Nephron (organoid): ENCODE results near the gene TNIP2.
"Not testable (repeated sequence)": the region's sequence is repeated elsewhere in the genome, so short reads cannot be mapped to it uniquely, and the experiment has no call there.

Experiments used
- H3K27ac Mint-ChIP-seq, 3 experiments: 2 replicates each; pipeline ENCODE4 v1.8.0; 2020; ENCODE audit warnings: mixed read lengths in 3 of 3, mild to moderate bottlenecking in 2 of 3, moderate library complexity in 1 of 3
- H3K27me3 Mint-ChIP-seq: 2 replicates; pipeline ENCODE4 v1.8.0; 2021; ENCODE audit warnings: low read depth, mild to moderate bottlenecking, moderate library complexity, mixed read lengths
- H3K36me3 Mint-ChIP-seq: 2 replicates; pipeline ENCODE4 v1.8.0; 2020; ENCODE audit warnings: low read depth, mixed read lengths
- H3K4me1 Mint-ChIP-seq: 2 replicates; pipeline ENCODE4 v1.8.0; 2020; ENCODE audit warnings: mixed read lengths
- H3K4me3 Mint-ChIP-seq, 3 experiments: 2 replicates each; pipeline ENCODE4 v1.8.0; 2020; ENCODE audit warnings: mild to moderate bottlenecking in 3 of 3, mixed read lengths in 3 of 3, moderate library complexity in 2 of 3
- H3K9me3 Mint-ChIP-seq: 2 replicates; pipeline ENCODE4 v1.8.0; 2020; ENCODE audit warnings: mixed read lengths
- TF ChIP-seq, protein P1 (sequence below), 3 experiments: fragments of 200-600 bp; sonication (generic); IDR thresholded peaks; one replicate each; pipeline ENCODE4 v1.5.0; 2021; ENCODE audit warnings: antibody characterized with exemption in 3 of 3; ENCODE audit not compliant: unreplicated experiment in 3 of 3

Gene TNIP2

DNA sequence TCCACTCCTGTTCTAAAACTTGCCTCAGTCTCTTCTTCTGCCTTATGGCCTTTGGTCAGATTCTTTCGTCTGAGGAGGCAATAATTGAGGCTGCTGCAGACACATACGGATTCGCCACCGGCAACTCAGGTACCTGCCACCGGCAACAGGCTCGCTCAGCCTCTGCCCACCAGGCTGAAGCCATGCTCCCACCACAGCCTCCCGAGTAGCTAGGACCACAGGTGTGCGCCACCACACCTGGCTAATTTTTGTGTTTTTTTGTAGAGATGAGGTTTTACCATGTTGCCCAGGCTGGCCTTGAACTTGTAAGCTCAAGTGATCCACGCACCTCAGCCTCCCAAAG, 26.6 kb downstream of the TNIP2 start:
- Mint-ChIP-seq H3K9me3 (peaks cover 3% of the 10 kb centered on the region), H3K4me3 (no peak overlapping the region), H3K4me1 (no peaks in the 10 kb centered on the region), H3K27me3 (no peaks in the 10 kb centered on the region), H3K27ac (no peak overlapping the region), H3K36me3 (peaks cover 51% of the 10 kb centered on the region)
- TF ChIP-seq, protein P1, sequence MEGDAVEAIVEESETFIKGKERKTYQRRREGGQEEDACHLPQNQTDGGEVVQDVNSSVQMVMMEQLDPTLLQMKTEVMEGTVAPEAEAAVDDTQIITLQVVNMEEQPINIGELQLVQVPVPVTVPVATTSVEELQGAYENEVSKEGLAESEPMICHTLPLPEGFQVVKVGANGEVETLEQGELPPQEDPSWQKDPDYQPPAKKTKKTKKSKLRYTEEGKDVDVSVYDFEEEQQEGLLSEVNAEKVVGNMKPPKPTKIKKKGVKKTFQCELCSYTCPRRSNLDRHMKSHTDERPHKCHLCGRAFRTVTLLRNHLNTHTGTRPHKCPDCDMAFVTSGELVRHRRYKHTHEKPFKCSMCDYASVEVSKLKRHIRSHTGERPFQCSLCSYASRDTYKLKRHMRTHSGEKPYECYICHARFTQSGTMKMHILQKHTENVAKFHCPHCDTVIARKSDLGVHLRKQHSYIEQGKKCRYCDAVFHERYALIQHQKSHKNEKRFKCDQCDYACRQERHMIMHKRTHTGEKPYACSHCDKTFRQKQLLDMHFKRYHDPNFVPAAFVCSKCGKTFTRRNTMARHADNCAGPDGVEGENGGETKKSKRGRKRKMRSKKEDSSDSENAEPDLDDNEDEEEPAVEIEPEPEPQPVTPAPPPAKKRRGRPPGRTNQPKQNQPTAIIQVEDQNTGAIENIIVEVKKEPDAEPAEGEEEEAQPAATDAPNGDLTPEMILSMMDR (IDR thresholded peaks at IDR 0.05; ENCODE audit: unreplicated experiment in 3 of 3), result no peak

DNA sequence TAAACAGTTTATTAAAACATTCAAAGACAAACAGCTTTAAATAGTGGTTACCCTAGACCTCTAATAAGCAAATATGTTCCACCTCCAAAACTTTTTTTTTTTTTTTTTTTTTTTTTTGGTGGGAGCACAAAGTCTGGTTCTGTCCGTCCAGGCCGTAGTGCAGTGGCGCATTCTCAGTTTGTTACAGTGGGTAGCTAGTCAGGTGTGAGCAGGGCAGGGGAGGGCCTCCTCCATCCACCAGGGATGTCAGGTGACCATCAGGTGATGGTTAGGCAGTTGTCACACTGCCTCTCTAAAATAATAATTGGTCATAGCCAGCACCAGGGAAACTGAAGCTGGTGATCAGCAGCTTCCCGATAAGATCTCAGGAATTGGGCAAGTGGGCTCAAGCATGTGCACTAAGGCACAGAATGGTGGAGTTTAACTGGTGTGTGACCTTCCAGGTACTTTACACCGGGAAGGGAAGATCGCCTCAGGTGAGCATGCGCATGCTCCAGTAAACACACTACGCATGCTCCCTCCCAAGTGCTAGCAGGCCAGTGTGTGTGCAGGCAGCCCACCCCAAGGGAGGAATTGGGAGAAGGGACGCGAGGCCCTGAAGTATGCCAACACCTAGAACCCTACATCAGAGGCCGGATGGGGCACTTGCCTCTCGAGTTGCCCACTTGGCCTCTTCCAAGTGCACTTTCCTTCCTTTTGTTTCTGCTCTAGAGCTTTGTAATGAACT, 27.2 kb downstream of the TNIP2 start:
- Mint-ChIP-seq H3K4me1 (no peaks in the 10 kb centered on the region), H3K9me3 (no peaks in the 10 kb centered on the region), H3K36me3 (peaks cover 51% of the 10 kb centered on the region), H3K4me3 (no peak overlapping the region), H3K27me3 (no peaks in the 10 kb centered on the region), H3K27ac (no peak overlapping the region)
- TF ChIP-seq, protein P1 (IDR thresholded peaks at IDR 0.05; ENCODE audit: unreplicated experiment in 3 of 3), result no peak

DNA sequence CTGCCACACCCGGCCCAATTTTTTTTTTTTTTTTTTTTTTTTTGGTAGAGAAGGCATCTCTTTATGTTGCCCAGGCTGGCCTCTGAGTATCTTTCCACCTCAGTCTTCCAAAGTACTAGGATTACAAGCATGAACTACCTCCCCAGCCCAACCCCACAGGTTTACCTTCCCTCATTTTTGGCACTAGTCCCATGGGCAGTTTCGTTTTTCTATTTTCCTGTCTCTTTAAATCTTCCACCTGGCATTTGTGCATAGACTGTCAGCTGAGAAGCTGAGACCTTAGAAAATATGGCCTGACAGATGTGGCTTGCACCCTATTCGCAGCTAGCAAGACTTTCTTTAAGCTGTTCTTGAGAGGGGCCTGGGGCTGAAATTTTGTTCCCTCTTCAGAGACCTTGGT, 27.9 kb downstream of the TNIP2 start:
- Mint-ChIP-seq H3K27me3 (no peaks in the 10 kb centered on the region), H3K4me1 (no peaks in the 10 kb centered on the region), H3K4me3 (no peak overlapping the region), H3K36me3 (peaks cover 47% of the 10 kb centered on the region), H3K9me3 (no peaks in the 10 kb centered on the region), H3K27ac (no peak overlapping the region)
- TF ChIP-seq, protein P1 (IDR thresholded peaks at IDR 0.05; ENCODE audit: unreplicated experiment in 3 of 3), result no peak

DNA sequence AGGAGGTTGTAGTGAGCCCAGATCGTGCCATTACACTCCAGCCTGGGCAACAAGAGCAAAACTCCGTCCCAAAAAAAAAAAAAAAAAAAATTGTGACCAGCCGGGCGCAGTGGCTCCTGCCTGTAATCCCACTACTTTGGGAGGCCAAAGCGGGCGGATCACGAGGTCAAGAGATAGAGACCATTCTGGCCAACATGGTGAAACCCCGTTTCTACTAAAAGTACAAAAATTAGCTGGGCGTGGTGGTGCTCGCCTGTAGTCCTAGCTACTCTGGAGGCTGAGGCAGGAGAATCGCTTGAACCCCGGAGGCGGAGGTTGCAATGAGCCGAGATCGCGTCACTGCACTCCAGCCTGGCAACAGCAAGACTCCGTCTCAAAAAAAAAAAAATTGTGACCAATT, 29.3 kb downstream of the TNIP2 start:
- peaks cover 41% of the 10 kb centered on the region for H3K36me3 Mint-ChIP-seq
- H3K4me1 Mint-ChIP-seq, H3K4me3 Mint-ChIP-seq, H3K9me3 Mint-ChIP-seq, H3K27ac Mint-ChIP-seq, H3K27me3 Mint-ChIP-seq: not testable (repeated sequence)

DNA sequence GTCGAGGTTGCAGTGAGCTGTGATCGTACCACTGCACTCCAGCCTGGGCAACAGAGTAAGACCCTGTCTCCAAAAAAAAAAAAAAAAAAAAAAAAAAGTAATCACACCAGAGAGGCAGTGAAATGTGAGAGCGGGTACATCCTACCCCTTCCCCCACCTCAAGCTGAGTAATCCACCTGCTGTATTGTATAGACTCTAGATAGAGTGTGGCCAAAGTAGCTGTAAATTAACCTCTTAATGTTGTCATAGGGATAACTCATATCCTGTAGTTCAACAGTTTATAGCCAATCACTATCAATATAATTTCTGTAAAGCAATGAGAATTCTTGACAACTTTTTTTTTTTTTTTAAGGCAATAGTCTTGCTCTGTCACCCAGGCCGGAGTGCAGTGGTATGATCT, 30.8 kb downstream of the TNIP2 start:
- Mint-ChIP-seq H3K4me1 (no peaks in the 10 kb centered on the region), H3K27ac (no peak overlapping the region), H3K36me3 (peaks cover 40% of the 10 kb centered on the region), H3K4me3 (no peak overlapping the region), H3K9me3 (no peaks in the 10 kb centered on the region), H3K27me3 (no peaks in the 10 kb centered on the region)
- TF ChIP-seq, protein P1 (IDR thresholded peaks at IDR 0.05; ENCODE audit: unreplicated experiment in 3 of 3), result no peak

DNA sequence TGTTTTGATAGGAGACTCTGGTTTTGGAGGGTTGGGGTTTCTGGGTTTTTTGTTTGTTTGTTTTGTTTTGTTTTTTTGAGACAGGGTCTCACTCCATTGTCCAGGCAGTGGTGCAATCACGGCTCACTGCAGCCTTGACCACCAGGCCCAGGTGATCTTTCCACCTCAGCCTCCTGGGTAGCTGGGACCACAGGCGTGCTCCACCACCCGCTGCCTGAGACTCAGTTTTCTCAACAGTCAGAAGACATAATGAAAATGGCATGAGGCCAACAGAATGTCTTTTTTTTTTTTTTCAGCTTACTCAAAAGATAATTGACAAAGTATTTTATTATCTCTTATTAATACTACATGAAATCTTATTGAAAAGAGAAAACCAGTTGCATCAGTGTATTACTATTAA, 32.4 kb downstream of the TNIP2 start:
- H3K27ac Mint-ChIP-seq, result peak overlapping the region in 1 of 3 experiments; percentile 15
- no peaks in the 10 kb centered on the region for H3K27me3 Mint-ChIP-seq
- no peak overlapping the region for H3K4me3 Mint-ChIP-seq
- TF ChIP-seq, protein P1 (IDR thresholded peaks at IDR 0.05; ENCODE audit: unreplicated experiment in 3 of 3), result no peak
- H3K4me1 Mint-ChIP-seq, result no peaks in the 10 kb centered on the region
- H3K36me3 Mint-ChIP-seq, result peaks cover 46% of the 10 kb centered on the region
- H3K9me3 Mint-ChIP-seq, result no peaks in the 10 kb centered on the region
